Gastroesophageal sphincter (tissue), 3 donors: ENCODE results near the gene TXNDC11.

Source experiments
- EP300 ChIP-seq: sonication (generic); formaldehyde crosslinking; IDR thresholded peaks from one replicate; pipeline ENCODE4 v1.6.1; 2017; ENCODE audit warnings: antibody characterized with exemption, mild to moderate bottlenecking
- POLR2A ChIP-seq, 2 donors: fragments of 450-650 bp; IDR thresholded peaks; one replicate each; pipeline ENCODE4 v1.6.1; 2017; ENCODE audit warnings: antibody characterized with exemption in 2 of 2, mild to moderate bottlenecking in 2 of 2, moderate library complexity in 1 of 2
- POLR2AphosphoS5 ChIP-seq: sonication (generic); formaldehyde crosslinking; IDR thresholded peaks from one replicate; pipeline ENCODE4 v1.6.1; 2017; ENCODE audit warnings: antibody characterized with exemption
- TF ChIP-seq, protein P1 (sequence below), 4 experiments: fragments of 200-600 bp in 2 of 4; fragments of 450-650 bp in 2 of 4; sonication (generic) in 1 of 4; IDR thresholded peaks; one replicate each; pipeline ENCODE4 v1.5.1; 2017 to 2019; ENCODE audit warnings: antibody characterized with exemption in 4 of 4, mild to moderate bottlenecking in 2 of 4, moderate library complexity in 2 of 4

DNA sequence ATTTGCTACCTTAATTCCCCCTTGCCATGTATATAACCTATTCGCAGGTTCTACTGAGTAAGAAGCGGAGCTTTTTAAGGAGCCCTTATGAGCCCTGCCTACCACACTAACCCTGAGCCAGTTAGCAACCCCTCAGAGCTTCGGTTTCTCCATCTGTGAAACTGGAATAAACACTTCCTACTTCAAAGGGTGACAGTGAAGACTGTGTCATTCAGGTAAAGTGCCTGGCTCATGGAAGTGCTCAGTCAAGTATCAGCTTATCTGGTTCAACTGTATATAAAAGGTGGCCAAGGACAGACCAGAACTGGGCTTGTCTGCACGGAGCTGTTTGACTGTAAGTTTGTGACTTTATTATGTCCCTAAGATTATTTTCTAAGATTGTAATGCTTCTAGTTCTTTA, 31.0 kb downstream of the TXNDC11 start:
- TF ChIP-seq EP300, result no peak
- TF ChIP-seq, protein P1, sequence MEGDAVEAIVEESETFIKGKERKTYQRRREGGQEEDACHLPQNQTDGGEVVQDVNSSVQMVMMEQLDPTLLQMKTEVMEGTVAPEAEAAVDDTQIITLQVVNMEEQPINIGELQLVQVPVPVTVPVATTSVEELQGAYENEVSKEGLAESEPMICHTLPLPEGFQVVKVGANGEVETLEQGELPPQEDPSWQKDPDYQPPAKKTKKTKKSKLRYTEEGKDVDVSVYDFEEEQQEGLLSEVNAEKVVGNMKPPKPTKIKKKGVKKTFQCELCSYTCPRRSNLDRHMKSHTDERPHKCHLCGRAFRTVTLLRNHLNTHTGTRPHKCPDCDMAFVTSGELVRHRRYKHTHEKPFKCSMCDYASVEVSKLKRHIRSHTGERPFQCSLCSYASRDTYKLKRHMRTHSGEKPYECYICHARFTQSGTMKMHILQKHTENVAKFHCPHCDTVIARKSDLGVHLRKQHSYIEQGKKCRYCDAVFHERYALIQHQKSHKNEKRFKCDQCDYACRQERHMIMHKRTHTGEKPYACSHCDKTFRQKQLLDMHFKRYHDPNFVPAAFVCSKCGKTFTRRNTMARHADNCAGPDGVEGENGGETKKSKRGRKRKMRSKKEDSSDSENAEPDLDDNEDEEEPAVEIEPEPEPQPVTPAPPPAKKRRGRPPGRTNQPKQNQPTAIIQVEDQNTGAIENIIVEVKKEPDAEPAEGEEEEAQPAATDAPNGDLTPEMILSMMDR (IDR thresholded peaks at IDR 0.05), result no peak
- TF ChIP-seq POLR2A (IDR thresholded peaks at IDR 0.05), result no peak
- no peak for TF ChIP-seq POLR2AphosphoS5
